Measurements from ENCODE around the gene ZHX3. TPM values are rescaled to one million over a fixed set of nuclear protein-coding genes. Genes with fewer than 3 reads are reported as not detected.

The ZHX3 gene
- 53.3 TPM for total RNA-seq

- no peaks in the 10 kb centered on the region for H3K36me3 ChIP-seq
- intact Hi-C loops (cut with DNase I): loop anchor here (1.0 to 5.0 kb wide), 4 partner anchors 12 to 85 kb away; partner anchors contain the start of gene LPIN3
- TF ChIP-seq CTCF (IDR thresholded peaks at IDR 0.05): no peak
- peak within 1 kb of the TSS; percentile 94 for H3K4me3 ChIP-seq
- DNase-seq (ENCODE audit: low spot score in 2 of 2): peak; percentile 85 to 98
- peak within 1 kb of the TSS; percentile 87 to 90 for H3K27ac ChIP-seq
- H3K27me3 ChIP-seq: no peaks in the 10 kb centered on the region
- H3K4me1 ChIP-seq: peaks cover 0 to 22% of the 10 kb centered on the region in 2 donors
- no peaks in the 10 kb centered on the region for H3K9me3 ChIP-seq
These were observed at the start of gene ZHX3 for GRCh38 chr20:41317546-41318270. ZHX3 (minus strand) TSS chr20:41317731; CDS start chr20:41204916, 112,815 bp downstream.

GRCh38 chr20:41367393-41367695 lies 49.8 kb upstream of the ZHX3 start:
- intact Hi-C loops (cut with DNase I): no loop called here
- peaks cover 12% of the 10 kb centered on the region for H3K27me3 ChIP-seq
- H3K9me3 ChIP-seq: no peaks in the 10 kb centered on the region
- no peak overlapping the region for H3K4me3 ChIP-seq
- peaks cover 0 to 2% of the 10 kb centered on the region in 2 donors for H3K4me1 ChIP-seq
- no peak overlapping the region for H3K27ac ChIP-seq
- no peak for DNase-seq (ENCODE audit: low spot score in 2 of 2)
- no peaks in the 10 kb centered on the region for H3K36me3 ChIP-seq
- no peak for TF ChIP-seq CTCF (IDR thresholded peaks at IDR 0.05)

- Histone ChIP-seq H3K27ac (no peak within 1 kb of the TSS), H3K36me3 (no peaks in the 10 kb centered on the region), H3K27me3 (peaks cover 12% of the 10 kb centered on the region), H3K9me3 (no peaks in the 10 kb centered on the region), H3K4me3 (peak within 1 kb of the TSS; percentile 34 to 61), H3K4me1 (peaks cover 0 to 2% of the 10 kb centered on the region in 2 donors)
- intact Hi-C loops (cut with DNase I): no loop called here
- TF ChIP-seq CTCF (IDR thresholded peaks at IDR 0.05): no peak
- DNase-seq (ENCODE audit: low spot score in 2 of 2): no peak
These were observed 49.2 kb upstream of the ZHX3 start, which contains the start of gene EMILIN3 for GRCh38 chr20:41366546-41367392. EMILIN3 (minus strand) TSS chr20:41366818; CDS start chr20:41366634, 184 bp downstream.

- Histone ChIP-seq H3K4me3 (peak overlapping the region; percentile 34 to 61), H3K27ac (no peak overlapping the region), H3K9me3 (no peaks in the 10 kb centered on the region), H3K4me1 (peaks cover 0 to 2% of the 10 kb centered on the region in 2 donors), H3K36me3 (no peaks in the 10 kb centered on the region), H3K27me3 (peaks cover 12% of the 10 kb centered on the region)
- DNase-seq (ENCODE audit: low spot score in 2 of 2): no peak
- TF ChIP-seq CTCF (IDR thresholded peaks at IDR 0.05): no peak
- intact Hi-C loops (cut with DNase I): no loop called here
These were observed 48.4 kb upstream of the ZHX3 start for GRCh38 chr20:41365777-41366545.

GRCh38 chr20:41364967-41365765 lies 47.6 kb upstream of the ZHX3 start:
- H3K4me3 ChIP-seq: peak overlapping the region in 1 of 2 donors; percentile 61
- no peaks in the 10 kb centered on the region for H3K9me3 ChIP-seq
- peaks cover 0 to 2% of the 10 kb centered on the region in 2 donors for H3K4me1 ChIP-seq
- H3K36me3 ChIP-seq: no peaks in the 10 kb centered on the region
- DNase-seq (ENCODE audit: low spot score in 2 of 2): no peak
- no peak overlapping the region for H3K27ac ChIP-seq
- no peak for TF ChIP-seq CTCF (IDR thresholded peaks at IDR 0.05)
- peaks cover 12% of the 10 kb centered on the region for H3K27me3 ChIP-seq
- intact Hi-C loops (cut with DNase I): no loop called here
